AG04449 (cell line): ENCODE measurements around the gene APMAP.
"Not testable (repeated sequence)": the region's sequence is repeated elsewhere in the genome, so short reads cannot be mapped to it uniquely, and the experiment has no call there.

ENCODE experiments used
- CTCF ChIA-PET: fragments of 350-600 bp; formaldehyde crosslinking; extraction: SDS; loops from one replicate; lab custom pipeline; 2021; ENCODE audit warnings: antibody characterized with exemption; lab: Yijun Ruan, JAX
- POLR2A ChIA-PET: fragments of 400-600, 350-600 bp; formaldehyde crosslinking; extraction: SDS; loops from one replicate; lab custom pipeline; 2020; ENCODE audit warnings: antibody characterized with exemption, inconsistent platforms; lab: Yijun Ruan, JAX
- DNase-seq: peaks from one replicate; pipeline ENCODE4 v3.0.0-alpha.2; 2010; ENCODE audit warnings: low read depth, low spot score
- H3K4me3 ChIP-seq: 2 replicates; pipeline ENCODE4 v1.5.1; 2011; ENCODE audit warnings: low read depth, mild to moderate bottlenecking, control low read depth, low read length
- CTCF ChIP-seq: IDR thresholded peaks from one replicate; pipeline ENCODE4 v1.5.1; 2011; ENCODE audit warnings: mild to moderate bottlenecking, moderate library complexity, low read length, control low read depth, inconsistent platforms; ENCODE audit not compliant: insufficient read depth; ENCODE audit errors: missing control alignments

APMAP gene

GRCh38 chr20:24950836-24951525 lies 41.6 kb downstream of the APMAP start:
- CTCF ChIA-PET = no interaction called here
- POLR2A ChIA-PET = no interaction called here
- no peak overlapping the region for H3K4me3 ChIP-seq
- TF ChIP-seq CTCF = no peak
- no peak for DNase-seq

- TF ChIP-seq CTCF = no peak
- ChIA-PET CTCF (no interaction called here), POLR2A (interaction anchor here (0.6 kb wide), 1 partner anchor 52 kb away, joined by 3 read pairs; no protein-coding TSS in a partner anchor)
- no peak overlapping the region for H3K4me3 ChIP-seq
- no peak for DNase-seq
Observed at GRCh38 chr20:24950128-24950835, 42.3 kb downstream of the APMAP start.

- ChIA-PET CTCF (no interaction called here), POLR2A (interaction anchor here (0.6 kb wide), 1 partner anchor 51 kb away, joined by 3 read pairs; no protein-coding TSS in a partner anchor)
- no peak overlapping the region for H3K4me3 ChIP-seq
- DNase-seq = no peak
- TF ChIP-seq CTCF = no peak
Observed at GRCh38 chr20:24949756-24950127, 42.8 kb downstream of the APMAP start.

- DNase-seq = no peak
- ChIA-PET CTCF (no interaction called here), POLR2A (no interaction called here)
- H3K4me3 ChIP-seq = no peak within 1 kb of the TSS
- no peak for TF ChIP-seq CTCF
Observed at GRCh38 chr20:24948939-24949679, 43.4 kb downstream of the APMAP start, which contains the start of gene CST7. Gene CST7, plus strand, starts transcription at chr20:24949269. Its CDS starts 237 bp downstream, at chr20:24949506.

GRCh38 chr20:24948396-24948938 lies 44.1 kb downstream of the APMAP start:
- DNase-seq, POLR2A ChIA-PET, H3K4me3 ChIP-seq, CTCF ChIA-PET: not testable (repeated sequence)

- CTCF ChIA-PET, DNase-seq, POLR2A ChIA-PET, H3K4me3 ChIP-seq: not testable (repeated sequence)
Observed at GRCh38 chr20:24946376-24946775, 46.2 kb downstream of the APMAP start.

- no peak for TF ChIP-seq CTCF
- no peak overlapping the region for H3K4me3 ChIP-seq
- no peak for DNase-seq
- CTCF ChIA-PET = no interaction called here
- POLR2A ChIA-PET = no interaction called here
Observed at GRCh38 chr20:24943731-24944130, 48.8 kb downstream of the APMAP start.
